Mesenchymal stem cell (in vitro differentiated cells and primary cell): ENCODE measurements around the gene SPARCL1.
"Not testable (repeated sequence)": the region's sequence is repeated elsewhere in the genome, so short reads cannot be mapped to it uniquely, and the experiment has no call there.

Experiments used
- DNase-seq: peaks from one replicate; pipeline ENCODE4 v3.0.0-alpha.2; 2013
- H2AFZ ChIP-seq: one replicate; pipeline ENCODE4 v1.6.1; 2013; ENCODE audit warnings: low read depth, mild to moderate bottlenecking, control low read depth, inconsistent platforms, low read length, moderate library complexity
- H2AK5ac ChIP-seq: 2 replicates; pipeline ENCODE4 v1.6.1; 2013; ENCODE audit warnings: low read length, moderate library complexity, mild to moderate bottlenecking, inconsistent platforms; ENCODE audit not compliant: severe bottlenecking
- H2BK120ac ChIP-seq: one replicate; pipeline ENCODE4 v1.6.1; 2013; ENCODE audit warnings: low read depth, mild to moderate bottlenecking, inconsistent platforms, low read length, moderate library complexity
- H2BK12ac ChIP-seq, 2 experiments: one replicate each; pipeline ENCODE4 v1.6.1; 2013; ENCODE audit warnings: inconsistent platforms in 2 of 2, low read length in 2 of 2, mild to moderate bottlenecking in 2 of 2, moderate library complexity in 2 of 2, control low read depth in 1 of 2
- H2BK15ac ChIP-seq: one replicate; pipeline ENCODE4 v1.6.1; 2013; ENCODE audit warnings: mild to moderate bottlenecking, low read depth, inconsistent platforms; ENCODE audit not compliant: poor library complexity, severe bottlenecking
- H2BK5ac ChIP-seq: 2 replicates; pipeline ENCODE4 v1.6.1; 2013; ENCODE audit warnings: low read depth, mild to moderate bottlenecking, low read length, control low read depth, inconsistent platforms; ENCODE audit not compliant: poor library complexity, severe bottlenecking
- H3K14ac ChIP-seq, 2 experiments: one replicate each; pipeline ENCODE4 v1.6.1; 2013; ENCODE audit warnings: inconsistent platforms in 2 of 2, low read length in 2 of 2, control low read depth in 1 of 2, mild to moderate bottlenecking in 1 of 2, moderate library complexity in 1 of 2
- H3K18ac ChIP-seq, 2 experiments: one replicate each; pipeline ENCODE4 v1.6.1; 2013; ENCODE audit warnings: inconsistent platforms in 2 of 2, low read length in 2 of 2, control low read depth in 1 of 2, low read depth in 1 of 2, mild to moderate bottlenecking in 1 of 2
- H3K23ac ChIP-seq, 2 experiments: one replicate each; pipeline ENCODE4 v1.6.1; 2013; ENCODE audit warnings: inconsistent platforms in 2 of 2, low read length in 2 of 2, mild to moderate bottlenecking in 2 of 2, moderate library complexity in 2 of 2, control low read depth in 1 of 2
- H3K27ac ChIP-seq: 2 replicates; pipeline ENCODE4 v1.5.1; 2013; ENCODE audit warnings: mild to moderate bottlenecking, moderate library complexity, low read length, control low read depth, inconsistent platforms; ENCODE audit not compliant: poor library complexity, severe bottlenecking
- H3K27me3 ChIP-seq, 2 experiments: 2 replicates each; pipeline versions ENCODE4 v1.6.1 to v1.7.0; 2013; ENCODE audit warnings: low read length in 2 of 2, mild to moderate bottlenecking in 2 of 2, moderate library complexity in 2 of 2, control low read depth in 1 of 2, inconsistent platforms in 1 of 2; ENCODE audit not compliant: control insufficient read depth in 1 of 2, insufficient read depth in 1 of 2
- H3K36me3 ChIP-seq, 2 experiments: 2 replicates each; pipeline versions ENCODE4 v1.6.1 to v1.7.0; 2013; ENCODE audit warnings: low read length in 2 of 2, control low read depth in 1 of 2, inconsistent platforms in 1 of 2, low read depth in 1 of 2, mild to moderate bottlenecking in 1 of 2; ENCODE audit not compliant: insufficient read depth in 2 of 2, control insufficient read depth in 1 of 2
- H3K4ac ChIP-seq, 2 experiments: one replicate each; pipeline ENCODE4 v1.6.1; 2013; ENCODE audit warnings: inconsistent platforms in 2 of 2, low read length in 2 of 2, mild to moderate bottlenecking in 2 of 2, moderate library complexity in 2 of 2, control low read depth in 1 of 2, low read depth in 1 of 2
- H3K4me1 ChIP-seq: 2 replicates; pipeline ENCODE4 v1.6.1; 2013; ENCODE audit warnings: low read depth, low read length, control low read depth; ENCODE audit not compliant: control insufficient read depth, insufficient read depth
- H3K4me2 ChIP-seq: 2 replicates; pipeline ENCODE4 v1.6.1; 2013; ENCODE audit warnings: low read length, mild to moderate bottlenecking, inconsistent platforms; ENCODE audit not compliant: poor library complexity, severe bottlenecking
- H3K4me3 ChIP-seq, 2 experiments: 2 replicates each; pipeline versions ENCODE4 v1.5.1 to v1.7.0; 2013; ENCODE audit warnings: low read length in 2 of 2, mild to moderate bottlenecking in 2 of 2, control low read depth in 1 of 2, low read depth in 1 of 2; ENCODE audit not compliant: insufficient read depth in 1 of 2
- H3K79me1 ChIP-seq: replicated peaks from 2 replicates; pipeline ENCODE4 v1.6.1; 2013; ENCODE audit warnings: mild to moderate bottlenecking, control low read depth, low read length, inconsistent platforms; ENCODE audit not compliant: poor library complexity, severe bottlenecking
- H3K9ac ChIP-seq: 2 replicates; pipeline ENCODE4 v1.7.0; 2013; ENCODE audit warnings: mild to moderate bottlenecking, low read length, moderate library complexity
- H3K9me3 ChIP-seq: 2 replicates; pipeline ENCODE4 v1.7.0; 2013; ENCODE audit warnings: mild to moderate bottlenecking, low read length; ENCODE audit not compliant: control insufficient read depth
- H4K8ac ChIP-seq: one replicate; pipeline ENCODE4 v1.6.1; 2013; ENCODE audit warnings: inconsistent platforms, mild to moderate bottlenecking, low read length, moderate library complexity
- H4K91ac ChIP-seq: one replicate; pipeline ENCODE4 v1.6.1; 2013; ENCODE audit warnings: mild to moderate bottlenecking, low read length, inconsistent platforms
- WGBS: methylation state at CpG from one replicate; pipeline ENCODE4 v1.1.7; 2013; ENCODE audit warnings: mixed read lengths; 5-methylcytosine and 5-hydroxymethylcytosine counted together

The SPARCL1 gene

GRCh38 chr4:87497578-87497977 lies 31.6 kb downstream of the SPARCL1 start:
- H2BK12ac ChIP-seq = no peak overlapping the region
- no peak overlapping the region for H3K4ac ChIP-seq
- H3K4me1 ChIP-seq = no peaks in the 10 kb centered on the region
- 97% methylated on average over 3 of the region's 3 CpGs for WGBS
- no peak overlapping the region for H2AFZ ChIP-seq
- no peak overlapping the region for H3K27ac ChIP-seq
- no peak overlapping the region for H3K14ac ChIP-seq
- H3K79me1 ChIP-seq = no peaks in the 10 kb centered on the region
- H3K4me2 ChIP-seq = no peak overlapping the region
- H4K8ac ChIP-seq = no peak overlapping the region
- no peak overlapping the region for H2BK5ac ChIP-seq
- H3K18ac ChIP-seq = no peak overlapping the region
- H3K36me3 ChIP-seq = no peaks in the 10 kb centered on the region
- no peak overlapping the region for H2BK120ac ChIP-seq
- H4K91ac ChIP-seq = no peak overlapping the region
- DNase-seq = no peak
- peak overlapping the region; percentile 71 for H3K9ac ChIP-seq
- no peak overlapping the region for H2BK15ac ChIP-seq
- no peak overlapping the region for H3K23ac ChIP-seq
- no peak overlapping the region for H2AK5ac ChIP-seq
- H3K4me3 ChIP-seq = no peak overlapping the region
- H3K27me3 ChIP-seq = no peaks in the 10 kb centered on the region
- H3K9me3 ChIP-seq = no peaks in the 10 kb centered on the region

GRCh38 chr4:87497159-87497558 lies 32.0 kb downstream of the SPARCL1 start:
- no peak overlapping the region for H3K4me2 ChIP-seq

GRCh38 chr4:87493115-87493514 lies 36.1 kb downstream of the SPARCL1 start:
- Histone ChIP-seq H3K9ac (no peak overlapping the region), H3K27me3 (no peaks in the 10 kb centered on the region), H3K36me3 (no peaks in the 10 kb centered on the region), H3K4me3 (no peak overlapping the region), H2BK5ac (no peak overlapping the region), H3K27ac (no peak overlapping the region), H3K79me1 (no peaks in the 10 kb centered on the region), H3K23ac (no peak overlapping the region), H3K9me3 (no peaks in the 10 kb centered on the region), H3K4me1 (no peaks in the 10 kb centered on the region), H3K4ac (no peak overlapping the region), H2AFZ (peak overlapping the region; percentile 27), H2AK5ac (no peak overlapping the region), H3K18ac (no peak overlapping the region), H2BK12ac (no peak overlapping the region), H2BK15ac (no peak overlapping the region), H3K14ac (no peak overlapping the region), H4K8ac (no peak overlapping the region), H3K4me2 (no peak overlapping the region), H4K91ac (no peak overlapping the region), H2BK120ac (no peak overlapping the region)
- no peak for DNase-seq
- 79% methylated on average over 2 of the region's 3 CpGs for WGBS

More at GRCh38 chr4:87497159-87497558, 32.0 kb downstream of the SPARCL1 start:
- Histone ChIP-seq H3K4ac (no peak overlapping the region), H2BK12ac (no peak overlapping the region), H3K4me1 (no peaks in the 10 kb centered on the region), H4K91ac (no peak overlapping the region), H3K36me3 (no peaks in the 10 kb centered on the region), H2BK5ac (no peak overlapping the region), H3K79me1 (no peaks in the 10 kb centered on the region), H3K14ac (no peak overlapping the region), H3K27ac (no peak overlapping the region), H3K9ac (no peak overlapping the region), H2AK5ac (no peak overlapping the region), H2BK15ac (no peak overlapping the region), H2BK120ac (no peak overlapping the region), H3K9me3 (no peaks in the 10 kb centered on the region), H2AFZ (no peak overlapping the region), H3K23ac (no peak overlapping the region), H3K27me3 (no peaks in the 10 kb centered on the region), H3K4me3 (no peak overlapping the region), H4K8ac (no peak overlapping the region), H3K18ac (no peak overlapping the region)
- DNase-seq = no peak
- 100% methylated on average over 1 of the region's 2 CpGs for WGBS

GRCh38 chr4:87491851-87492250 lies 37.3 kb downstream of the SPARCL1 start:
- not testable (repeated sequence) for H3K4me1 ChIP-seq, H3K23ac ChIP-seq, H2AK5ac ChIP-seq, H3K4me3 ChIP-seq, H3K14ac ChIP-seq, H3K27me3 ChIP-seq, H2AFZ ChIP-seq, H2BK15ac ChIP-seq, H4K8ac ChIP-seq, H3K27ac ChIP-seq, H3K36me3 ChIP-seq, H3K9ac ChIP-seq, H2BK120ac ChIP-seq, H2BK12ac ChIP-seq, H3K18ac ChIP-seq, H3K4me2 ChIP-seq, DNase-seq, H4K91ac ChIP-seq, H3K4ac ChIP-seq, H3K79me1 ChIP-seq, H2BK5ac ChIP-seq, H3K9me3 ChIP-seq
- no CpG with 5 or more reads among the region's 2 CpGs for WGBS
